GM12891 (cell line): Measurements from ENCODE around the gene C11orf21.

Source experiments
- DNase-seq: peaks from one replicate; pipeline ENCODE4 v3.0.0; 2011; ENCODE audit warnings: low spot score; ENCODE audit not compliant: insufficient read length
- FAIRE-seq: peaks from 2 replicates; lab custom pipeline; 2011; peaks lifted over from hg19 to GRCh38; lab: Jason Lieb, UNC
- PAX5 ChIP-seq: IDR thresholded peaks from 2 replicates; pipeline ENCODE4 v1.6.1; 2011; ENCODE audit warnings: low read length, moderate library complexity, mild to moderate bottlenecking; ENCODE audit not compliant: insufficient read depth, severe bottlenecking
- POLR2A ChIP-seq: IDR thresholded peaks from 2 replicates; pipeline ENCODE4 v1.6.1; 2011; ENCODE audit warnings: low read depth, low read length, control low read depth
- POLR2AphosphoS5 ChIP-seq: IDR thresholded peaks from 2 replicates; pipeline ENCODE4 v1.6.1; 2011; ENCODE audit warnings: low read depth, low read length, control low read depth
- POU2F2 ChIP-seq: IDR thresholded peaks from 2 replicates; pipeline ENCODE4 v1.6.1; 2011; ENCODE audit warnings: low read depth, mild to moderate bottlenecking, control low read depth, low read length, moderate library complexity
- SPI1 ChIP-seq: IDR thresholded peaks from 2 replicates; pipeline ENCODE4 v1.6.1; 2011; ENCODE audit warnings: low read depth, low read length, control low read depth
- TAF1 ChIP-seq: IDR thresholded peaks from 2 replicates; pipeline ENCODE4 v1.6.1; 2011; ENCODE audit warnings: low read depth, low read length, control low read depth

C11orf21 gene

GRCh38 chr11:2320568-2321310, 19.0 kb upstream of the C11orf21 start:
- TF ChIP-seq POLR2A (no peak), SPI1 (no peak), PAX5 (no peak), POLR2AphosphoS5 (no peak), POU2F2 (no peak), TAF1 (no peak)
- DNase-seq, result no peak
- no peak for FAIRE-seq

DNA sequence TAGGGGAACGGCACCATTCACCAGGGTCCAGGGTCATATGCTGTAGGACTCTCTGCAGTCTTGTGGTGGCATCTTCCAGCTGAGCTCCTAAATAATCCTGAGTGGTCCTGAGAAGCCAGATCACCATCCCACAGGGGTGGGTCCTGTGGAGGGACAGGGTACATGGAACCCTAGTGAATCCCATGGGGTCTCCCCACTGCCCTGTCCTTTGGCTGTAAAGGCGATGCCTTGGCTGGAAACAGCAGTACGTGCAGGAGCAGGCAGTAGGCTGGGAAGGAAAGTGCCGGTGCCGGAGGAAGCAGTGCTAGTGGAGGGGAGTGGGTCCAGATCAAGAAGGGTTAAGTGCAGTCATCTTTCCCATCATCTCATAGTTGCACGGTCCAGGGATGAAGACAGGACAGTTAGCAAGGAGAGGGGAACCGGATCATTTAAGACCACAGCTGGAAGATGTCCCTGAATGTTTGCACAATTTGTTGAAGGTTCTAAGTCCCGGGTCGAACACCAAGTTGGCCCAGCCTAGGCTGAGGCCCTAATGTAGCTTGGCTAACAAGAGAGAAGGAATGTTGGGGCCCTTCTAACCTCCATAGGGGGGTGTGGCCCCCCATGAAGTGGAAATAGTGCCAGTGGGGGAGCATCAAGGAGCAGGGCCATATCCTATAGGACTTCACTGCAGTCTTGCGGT, 18.2 kb upstream of the C11orf21 start:
- TF ChIP-seq SPI1, result no peak
- TF ChIP-seq POLR2A, result no peak
- no peak for TF ChIP-seq POU2F2
- TF ChIP-seq POLR2AphosphoS5, result no peak
- no peak for TF ChIP-seq TAF1
- TF ChIP-seq PAX5, result no peak
- DNase-seq, result no peak
- FAIRE-seq, result no peak

- FAIRE-seq (no peak), DNase-seq (no peak)
- TF ChIP-seq SPI1 (no peak), TAF1 (no peak), POU2F2 (no peak), PAX5 (no peak), POLR2AphosphoS5 (no peak), POLR2A (no peak)
Measured at GRCh38 chr11:2318707-2319106, 17.0 kb upstream of the C11orf21 start.

DNA sequence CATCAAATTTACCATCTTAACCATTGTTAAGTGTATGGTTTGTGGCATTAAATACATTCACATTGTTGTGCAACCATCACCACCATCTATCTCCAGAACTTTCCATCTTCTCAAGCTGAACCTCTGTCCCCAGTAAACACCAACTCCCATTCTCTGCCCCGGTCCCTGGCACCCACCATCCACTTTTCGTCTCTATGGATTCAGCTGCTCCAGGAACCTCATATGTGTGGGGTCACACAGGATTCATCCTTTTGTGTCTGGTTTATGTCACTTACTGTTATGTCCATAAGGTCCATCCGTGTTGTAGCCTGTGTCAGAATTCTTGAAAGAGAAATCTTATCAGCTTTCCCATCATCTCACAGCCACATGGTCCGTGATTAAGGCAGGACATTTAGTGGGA, 16.4 kb upstream of the C11orf21 start:
- no peak for FAIRE-seq
- no peak for DNase-seq
- TF ChIP-seq SPI1 (no peak), POLR2AphosphoS5 (no peak), PAX5 (no peak), TAF1 (no peak), POU2F2 (no peak), POLR2A (no peak)

DNA sequence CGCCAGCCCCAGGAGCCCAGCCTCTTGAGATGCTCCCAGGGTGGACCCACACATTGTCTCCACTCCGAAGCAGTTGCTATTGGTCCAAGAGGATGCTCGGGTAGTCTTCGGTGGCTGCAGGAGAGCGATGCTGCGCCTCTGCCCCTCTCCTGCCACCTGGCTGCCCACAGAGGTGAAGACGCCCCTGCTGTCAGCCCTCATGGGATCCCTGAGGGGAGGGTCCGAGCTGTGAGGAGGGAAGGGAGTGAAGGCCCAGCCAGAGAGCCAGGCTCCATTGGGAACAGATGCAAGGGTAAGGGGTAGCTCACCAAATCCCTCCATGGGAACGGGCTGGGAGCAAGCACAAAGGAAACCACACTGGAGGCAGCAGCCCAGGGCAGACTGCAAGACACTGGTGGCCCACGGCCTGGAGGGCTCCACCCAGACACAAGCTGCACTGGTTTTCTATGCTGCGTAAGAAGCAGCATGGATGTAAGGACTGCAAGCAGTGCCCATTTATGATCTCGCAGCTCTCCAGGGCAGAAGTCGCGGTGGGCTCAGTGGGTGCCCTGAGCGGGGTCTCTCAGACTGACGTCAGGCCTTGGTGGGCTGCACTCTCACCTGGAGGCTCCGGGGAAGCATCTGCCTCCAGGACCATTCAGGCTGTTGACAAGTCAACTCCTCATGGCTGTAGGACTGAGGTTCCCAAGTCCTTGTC, 15.8 kb upstream of the C11orf21 start:
- FAIRE-seq (no peak), DNase-seq (no peak)
- TF ChIP-seq TAF1 (no peak), PAX5 (no peak), SPI1 (no peak), POLR2A (no peak), POLR2AphosphoS5 (no peak), POU2F2 (no peak)

DNA sequence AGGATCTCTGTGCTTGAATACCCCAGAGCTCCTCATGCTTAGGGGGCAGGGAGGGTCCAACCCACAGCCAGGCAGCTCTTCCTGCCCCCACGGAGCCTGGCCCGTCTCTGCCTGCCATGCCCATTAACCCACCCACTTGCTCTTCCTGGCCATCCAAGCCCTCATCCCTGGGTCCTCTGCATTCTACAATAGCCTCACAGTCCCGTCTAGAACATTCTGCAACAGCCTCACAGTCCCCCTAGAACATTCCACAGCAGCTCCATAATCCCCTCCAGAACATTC, 15.2 kb upstream of the C11orf21 start:
- no peak for FAIRE-seq
- no peak for DNase-seq
- TF ChIP-seq SPI1 (no peak), PAX5 (no peak), TAF1 (no peak), POU2F2 (no peak), POLR2A (no peak), POLR2AphosphoS5 (no peak)

DNA sequence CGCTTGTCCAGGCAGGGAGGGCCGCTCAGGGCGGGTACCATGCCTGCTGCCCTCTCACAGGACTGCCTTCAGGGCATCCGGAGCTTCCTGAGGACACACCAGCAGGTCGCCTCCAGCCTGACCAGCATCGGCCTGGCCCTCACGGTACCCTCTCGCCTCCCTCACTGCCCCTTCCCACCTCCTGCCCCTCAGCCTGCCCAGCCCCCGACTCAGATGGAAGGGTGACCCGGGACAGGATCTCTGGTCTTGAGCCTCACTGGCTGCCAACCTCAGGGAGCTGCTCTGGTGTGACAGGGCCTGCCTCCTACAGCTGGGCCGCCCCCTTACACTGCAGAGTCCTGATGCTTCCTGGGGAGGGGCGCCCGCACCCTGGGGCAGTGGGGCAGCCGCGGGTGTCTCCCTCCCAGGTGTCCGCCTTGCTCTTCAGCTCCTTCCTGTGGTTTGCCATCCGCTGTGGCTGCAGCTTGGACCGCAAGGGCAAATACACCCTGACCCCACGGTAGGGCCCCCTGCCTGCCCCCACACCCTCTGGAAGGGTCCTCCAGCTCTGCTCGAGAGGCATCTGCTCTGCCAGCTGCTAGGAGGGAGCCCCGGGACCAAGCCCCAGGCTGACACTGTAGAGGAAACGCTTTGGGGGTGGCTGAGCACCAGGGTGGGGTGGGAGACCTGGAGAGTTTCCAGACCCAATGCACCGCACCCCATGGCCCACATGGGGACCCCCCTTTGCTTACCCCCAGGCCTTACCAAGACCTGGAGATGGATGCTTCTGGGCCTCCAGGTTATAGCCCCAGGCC, 14.6 kb upstream of the C11orf21 start:
- FAIRE-seq, result no peak
- TF ChIP-seq POLR2AphosphoS5 (no peak), TAF1 (no peak), SPI1 (no peak), POU2F2 (no peak), PAX5 (no peak), POLR2A (no peak)
- no peak for DNase-seq

DNA sequence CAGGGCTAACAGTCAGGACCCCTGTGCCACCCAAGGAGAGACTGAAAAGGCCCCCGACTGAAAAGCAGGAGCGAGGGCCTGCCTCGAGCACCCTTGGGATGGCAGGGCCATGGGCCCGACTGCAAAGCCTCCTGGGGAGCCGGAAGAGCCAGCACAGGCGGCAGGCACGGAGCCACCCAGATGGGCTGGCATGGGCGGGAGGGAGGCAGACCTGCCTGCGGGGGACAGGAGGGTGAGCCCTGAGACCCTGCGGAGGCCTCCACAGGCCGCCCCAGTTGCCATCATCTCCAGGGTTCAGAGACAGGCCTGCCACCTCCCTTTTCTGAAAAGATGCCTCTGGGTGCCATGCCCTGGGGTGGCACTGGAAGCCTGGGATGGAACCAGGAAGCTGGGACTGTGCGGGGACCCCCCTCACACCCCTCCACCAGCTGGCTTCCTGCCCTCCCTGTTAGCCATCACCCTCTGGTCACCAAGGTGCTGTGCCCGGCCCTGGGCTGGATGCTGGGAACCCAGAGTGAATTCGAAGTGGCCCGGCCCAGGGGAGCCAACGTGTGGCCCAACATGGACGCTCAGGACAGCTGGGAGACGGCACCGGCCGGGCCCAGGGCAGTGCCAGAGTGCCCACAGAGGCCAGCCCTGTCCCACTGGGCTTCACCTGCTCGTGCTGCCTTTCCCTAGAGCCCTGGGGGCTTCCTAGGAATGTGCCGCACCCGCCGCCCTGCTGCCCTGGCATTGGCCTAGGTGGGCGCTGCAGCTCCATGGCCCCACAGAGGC, 13.9 kb upstream of the C11orf21 start:
- FAIRE-seq (no peak), DNase-seq (no peak)
- no peak for TF ChIP-seq POLR2AphosphoS5
- TF ChIP-seq POU2F2, result no peak
- no peak for TF ChIP-seq POLR2A
- TF ChIP-seq PAX5, result no peak
- TF ChIP-seq SPI1, result no peak
- no peak for TF ChIP-seq TAF1
